IMR-90 (cell line): ENCODE data around the gene PACSIN2. TPM values are rescaled to one million over a fixed set of nuclear protein-coding genes. Genes with fewer than 3 reads are reported as not detected.

Experiments used
- ATAC-seq: fragments of 200-7000 bp; cut with Tn5 transposase; 2 replicates; pipeline ENCODE4 v1.9.1; 2020; ENCODE audit warnings: low read depth, mild to moderate bottlenecking, moderate library complexity
- BruUV-seq: library from RNA; stranded (reverse); fragments of 400-500 nt; replicated peaks from 2 replicates; lab custom pipeline; 2021; lab: Mats Ljungman, UMichigan
- CTCF ChIA-PET: fragments of 300-600 bp; formaldehyde crosslinking; extraction: SDS; loops from one replicate; lab custom pipeline; 2021; ENCODE audit warnings: antibody characterized with exemption; lab: Yijun Ruan, JAX
- POLR2A ChIA-PET: fragments of 300-600 bp; sonication (Branson Sonifier 250); formaldehyde crosslinking; loops from one replicate; lab custom pipeline; 2022; ENCODE audit warnings: antibody characterized with exemption; ENCODE audit not compliant: unreplicated experiment; lab: Charles Lee
- DNase-seq: peaks from one replicate; pipeline ENCODE4 v3.0.0; 2013
- H2AFZ ChIP-seq: replicated peaks from 2 replicates; pipeline ENCODE3; 2013; ENCODE audit warnings: low read length, mild to moderate bottlenecking; ENCODE audit not compliant: poor library complexity
- H2AK5ac ChIP-seq: 2 replicates; pipeline ENCODE4 v1.6.1; 2013; ENCODE audit warnings: low read depth, low read length, inconsistent platforms
- H2AK9ac ChIP-seq: replicated peaks from 2 replicates; pipeline ENCODE3; 2013; ENCODE audit warnings: mild to moderate bottlenecking, low read depth, low read length, moderate library complexity; ENCODE audit not compliant: poor library complexity
- H2BK120ac ChIP-seq: 2 replicates; pipeline ENCODE4 v1.6.1; 2013; ENCODE audit warnings: low read depth, low read length, inconsistent platforms
- H2BK15ac ChIP-seq: 3 replicates; pipeline ENCODE4 v1.6.1; 2013; ENCODE audit warnings: low read depth, low read length, inconsistent platforms
- H2BK20ac ChIP-seq: 2 replicates; pipeline ENCODE4 v1.6.1; 2013; ENCODE audit warnings: low read depth, mild to moderate bottlenecking, inconsistent platforms, low read length, moderate library complexity
- H2BK5ac ChIP-seq: 2 replicates; pipeline ENCODE4 v1.6.1; 2013; ENCODE audit warnings: mild to moderate bottlenecking, low read depth, low read length, inconsistent platforms; ENCODE audit not compliant: poor library complexity, severe bottlenecking
- H3K14ac ChIP-seq: replicated peaks from 2 replicates; pipeline ENCODE4 v1.6.1; 2013; ENCODE audit warnings: low read depth, low read length, inconsistent platforms
- H3K18ac ChIP-seq: 2 replicates; pipeline ENCODE4 v1.6.1; 2013; ENCODE audit warnings: low read depth, low read length, control low read depth
- H3K23ac ChIP-seq: 2 replicates; pipeline ENCODE4 v1.6.1; 2013; ENCODE audit warnings: low read depth, low read length, inconsistent platforms
- H3K27ac ChIP-seq: 2 replicates; pipeline ENCODE4 v1.5.1; 2013; ENCODE audit warnings: mild to moderate bottlenecking, control low read depth, low read length; ENCODE audit not compliant: insufficient read depth
- H3K27me3 ChIP-seq: 2 replicates; pipeline ENCODE4 v1.6.1; 2013; ENCODE audit warnings: low read length; ENCODE audit not compliant: control insufficient read depth, insufficient read depth
- H3K36me3 ChIP-seq: 2 replicates; pipeline ENCODE4 v1.6.1; 2013; ENCODE audit warnings: low read length, mixed read lengths; ENCODE audit not compliant: control insufficient read depth, insufficient read depth
- H3K4ac ChIP-seq: 2 replicates; pipeline ENCODE4 v1.6.1; 2013; ENCODE audit warnings: low read depth, low read length, inconsistent platforms
- H3K4me1 ChIP-seq: 2 replicates; pipeline ENCODE4 v1.6.1; 2013; ENCODE audit warnings: low read length, mixed read lengths; ENCODE audit not compliant: control insufficient read depth, insufficient read depth
- H3K4me2 ChIP-seq: 2 replicates; pipeline ENCODE4 v1.6.1; 2013; ENCODE audit warnings: low read depth, mild to moderate bottlenecking, control low read depth, low read length, moderate library complexity
- H3K4me3 ChIP-seq: 2 replicates; pipeline ENCODE4 v1.5.1; 2013; ENCODE audit warnings: low read depth, mild to moderate bottlenecking, control low read depth, low read length, moderate library complexity; ENCODE audit not compliant: insufficient read depth
- H3K56ac ChIP-seq: 2 replicates; pipeline ENCODE4 v1.6.1; 2013; ENCODE audit warnings: low read length, inconsistent platforms; ENCODE audit not compliant: insufficient read depth; ENCODE audit errors: extremely low read depth
- H3K79me1 ChIP-seq, 2 experiments: 2 replicates each; pipeline ENCODE4 v1.6.1; 2013; ENCODE audit warnings: low read length in 2 of 2, inconsistent platforms in 1 of 2, low read depth in 1 of 2
- H3K9ac ChIP-seq: 2 replicates; pipeline ENCODE4 v1.6.1; 2013; ENCODE audit warnings: low read depth, low read length, control low read depth
- H3K9me1 ChIP-seq: 2 replicates; pipeline ENCODE4 v1.6.1; 2013; ENCODE audit warnings: low read length, inconsistent platforms; ENCODE audit not compliant: insufficient read depth
- H3K9me3 ChIP-seq: 2 replicates; pipeline ENCODE4 v1.6.1; 2013; ENCODE audit warnings: low read length; ENCODE audit not compliant: control insufficient read depth, insufficient read depth
- H4K20me1 ChIP-seq: 2 replicates; pipeline ENCODE4 v1.6.1; 2013; ENCODE audit warnings: low read length, inconsistent platforms; ENCODE audit not compliant: insufficient read depth
- H4K5ac ChIP-seq: 2 replicates; pipeline ENCODE4 v1.6.1; 2013; ENCODE audit warnings: mild to moderate bottlenecking, low read depth, low read length, control low read depth
- H4K8ac ChIP-seq, 2 experiments: 2 replicates each; pipeline ENCODE4 v1.6.1; 2013; ENCODE audit warnings: low read depth in 2 of 2, low read length in 2 of 2, control low read depth in 1 of 2, inconsistent platforms in 1 of 2
- H4K91ac ChIP-seq: 2 replicates; pipeline ENCODE4 v1.6.1; 2013; ENCODE audit warnings: low read depth, low read length, inconsistent platforms; ENCODE audit not compliant: insufficient read depth
- BHLHE40 ChIP-seq: fragments of 150-350 bp; IDR thresholded peaks from 2 replicates; pipeline ENCODE4 v1.6.1; 2016; ENCODE audit warnings: mild to moderate bottlenecking, low read depth, low read length
- CEBPB ChIP-seq: IDR thresholded peaks from 2 replicates; pipeline ENCODE4 v1.6.1; 2012; ENCODE audit warnings: low read depth, low read length, improper control_type of control experiment
- CHD1 ChIP-seq: IDR thresholded peaks from 2 replicates; pipeline ENCODE4 v1.6.1; 2012; ENCODE audit warnings: low read depth, low read length, improper control_type of control experiment
- FOS ChIP-seq: fragments of 150-350 bp; IDR thresholded peaks from 2 replicates; pipeline ENCODE4 v1.6.1; 2016; ENCODE audit warnings: low read depth, low read length
- MAFK ChIP-seq: IDR thresholded peaks from 2 replicates; pipeline ENCODE4 v1.6.1; 2012; ENCODE audit warnings: low read depth, low read length, improper control_type of control experiment
- MAZ ChIP-seq: IDR thresholded peaks from 2 replicates; pipeline ENCODE4 v1.6.1; 2012; ENCODE audit warnings: low read depth, mild to moderate bottlenecking, low read length, improper control_type of control experiment, moderate library complexity, borderline replicate concordance
- MXI1 ChIP-seq: IDR thresholded peaks from 2 replicates; pipeline ENCODE4 v1.6.1; 2012; ENCODE audit warnings: low read depth, mild to moderate bottlenecking, low read length, moderate library complexity, borderline replicate concordance
- NFE2L2 ChIP-seq: fragments of 150-350 bp; IDR thresholded peaks from 2 replicates; pipeline ENCODE4 v1.6.1; 2016; ENCODE audit warnings: low read depth, mild to moderate bottlenecking, low read length
- POLR2A ChIP-seq: IDR thresholded peaks from 2 replicates; pipeline ENCODE4 v1.6.1; 2012; ENCODE audit warnings: mild to moderate bottlenecking, low read depth, low read length
- RAD21 ChIP-seq: IDR thresholded peaks from 2 replicates; pipeline ENCODE4 v1.6.1; 2012; ENCODE audit warnings: low read length, improper control_type of control experiment
- RCOR1 ChIP-seq: IDR thresholded peaks from 2 replicates; pipeline ENCODE4 v1.6.1; 2012; ENCODE audit warnings: mild to moderate bottlenecking, low read length, improper control_type of control experiment; ENCODE audit not compliant: insufficient replicate concordance
- RFX5 ChIP-seq: IDR thresholded peaks from 2 replicates; pipeline ENCODE4 v1.8.0; 2012; ENCODE audit warnings: low read depth, mild to moderate bottlenecking, low read length, moderate library complexity
- SMC3 ChIP-seq: fragments of 150-350 bp; IDR thresholded peaks from 2 replicates; pipeline ENCODE4 v1.6.1; 2016; ENCODE audit warnings: low read depth, mild to moderate bottlenecking, antibody characterized with exemption, low read length, moderate library complexity
- WGBS, 2 experiments: methylation state at CpG; one replicate each; pipeline versions ENCODE4 v1.1.5 to v1.1.7; 2013; ENCODE audit warnings: missing lambda C conversion rate in 2 of 2; ENCODE audit not compliant: insufficient read length in 1 of 2; ENCODE audit errors: extremely low coverage in 2 of 2; 5-methylcytosine and 5-hydroxymethylcytosine counted together
- dilution Hi-C: fragments of 300-500 bp; cut with HindIII; formaldehyde crosslinking; loops from one replicate; pipeline ENCODE4 v1.14.3; 2018; ENCODE audit warnings: low sequenced_read_pairs; ENCODE audit not compliant: unreplicated experiment
- in situ Hi-C: fragments of 300-500 bp; cut with MboI; formaldehyde crosslinking; loops from 3 replicates; pipeline ENCODE4 v1.14.3; 2019; ENCODE audit warnings: low sequenced_read_pairs, inconsistent platforms, mixed read lengths
- intact Hi-C: fragments of 100-400 bp; cut with micrococcal nuclease; formaldehyde crosslinking; loops from 2 replicates; pipeline ENCODE4 v1.10.0; 2022
- polyA plus RNA-seq, 3 experiments: library from polyadenylated mRNA; depleted of rRNA; stranded (reverse); fragments of >200 nt; gene quantifications; 2 replicates each; pipeline ENCODE4 v1.2.3, GENCODE V29; 2012; ENCODE audit warnings: low replicate concordance in 1 of 3
- total RNA-seq: library from RNA; depleted of rRNA; stranded (reverse); fragments of >200 nt; gene quantifications from 2 replicates; pipeline ENCODE4 v1.2.3, GENCODE V29; 2012
- TF ChIP-seq, protein P1 (sequence below): conservative IDR thresholded peaks from 2 replicates; pipeline ENCODE4 v1.5.1; 2012; ENCODE audit warnings: mild to moderate bottlenecking, low read depth, low read length, improper control_type of control experiment
- TF ChIP-seq, protein P2 (sequence below): fragments of 150-350 bp; IDR thresholded peaks from 2 replicates; pipeline ENCODE4 v1.6.1; 2017; ENCODE audit warnings: mild to moderate bottlenecking, antibody characterized with exemption, low read length, low read depth
- TF ChIP-seq, protein P3 (sequence below): fragments of 150-350 bp; IDR thresholded peaks from 2 replicates; pipeline ENCODE4 v1.6.1; 2016; ENCODE audit warnings: low read depth, mild to moderate bottlenecking, low read length, moderate library complexity, borderline replicate concordance

The PACSIN2 gene
- total and polyA plus RNA-seq, 2 of the 4 experiments (the other 2 are of a cell fraction): 85.0 to 118 TPM

DNA sequence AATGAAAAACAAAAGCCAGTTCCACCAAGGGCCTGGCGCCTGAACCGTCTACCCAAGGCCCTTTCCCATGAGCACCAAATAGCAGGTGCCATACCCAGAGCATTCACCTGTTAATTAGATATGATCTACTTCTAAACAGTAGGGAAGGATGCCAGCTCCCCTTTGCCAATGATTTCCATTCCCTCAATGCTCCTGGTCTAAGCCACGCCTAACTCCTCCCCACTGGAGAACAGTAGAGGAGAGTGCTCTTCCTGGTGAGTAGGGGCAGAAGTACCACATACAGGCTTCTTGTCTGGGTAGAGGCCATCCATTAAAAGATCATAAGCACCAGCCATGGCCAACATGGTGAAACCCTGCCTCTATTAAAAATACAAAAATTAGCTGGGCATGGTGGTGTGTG is 40.7 kb downstream of the PACSIN2 start:
- no peak overlapping the region for H3K23ac ChIP-seq
- no peak overlapping the region for H2BK20ac ChIP-seq
- H3K4ac ChIP-seq: no peak overlapping the region
- H2AFZ ChIP-seq: no peak overlapping the region
- H3K14ac ChIP-seq: no peak overlapping the region
- no peak for ATAC-seq
- intact Hi-C loops (no loop called here), dilution Hi-C loops (no loop called here), in situ Hi-C loops (no loop called here)
- peaks cover 23% of the 10 kb centered on the region for H3K4me1 ChIP-seq
- no peak overlapping the region for H3K27ac ChIP-seq
- no peak overlapping the region for H3K4me2 ChIP-seq
- H3K9me1 ChIP-seq: peaks cover 38% of the 10 kb centered on the region
- DNase-seq: no peak
- TF ChIP-seq MXI1: no peak
- TF ChIP-seq NFE2L2: no peak
- TF ChIP-seq, protein P1, sequence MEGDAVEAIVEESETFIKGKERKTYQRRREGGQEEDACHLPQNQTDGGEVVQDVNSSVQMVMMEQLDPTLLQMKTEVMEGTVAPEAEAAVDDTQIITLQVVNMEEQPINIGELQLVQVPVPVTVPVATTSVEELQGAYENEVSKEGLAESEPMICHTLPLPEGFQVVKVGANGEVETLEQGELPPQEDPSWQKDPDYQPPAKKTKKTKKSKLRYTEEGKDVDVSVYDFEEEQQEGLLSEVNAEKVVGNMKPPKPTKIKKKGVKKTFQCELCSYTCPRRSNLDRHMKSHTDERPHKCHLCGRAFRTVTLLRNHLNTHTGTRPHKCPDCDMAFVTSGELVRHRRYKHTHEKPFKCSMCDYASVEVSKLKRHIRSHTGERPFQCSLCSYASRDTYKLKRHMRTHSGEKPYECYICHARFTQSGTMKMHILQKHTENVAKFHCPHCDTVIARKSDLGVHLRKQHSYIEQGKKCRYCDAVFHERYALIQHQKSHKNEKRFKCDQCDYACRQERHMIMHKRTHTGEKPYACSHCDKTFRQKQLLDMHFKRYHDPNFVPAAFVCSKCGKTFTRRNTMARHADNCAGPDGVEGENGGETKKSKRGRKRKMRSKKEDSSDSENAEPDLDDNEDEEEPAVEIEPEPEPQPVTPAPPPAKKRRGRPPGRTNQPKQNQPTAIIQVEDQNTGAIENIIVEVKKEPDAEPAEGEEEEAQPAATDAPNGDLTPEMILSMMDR: no peak
- TF ChIP-seq RAD21: no peak
- TF ChIP-seq, protein P2, sequence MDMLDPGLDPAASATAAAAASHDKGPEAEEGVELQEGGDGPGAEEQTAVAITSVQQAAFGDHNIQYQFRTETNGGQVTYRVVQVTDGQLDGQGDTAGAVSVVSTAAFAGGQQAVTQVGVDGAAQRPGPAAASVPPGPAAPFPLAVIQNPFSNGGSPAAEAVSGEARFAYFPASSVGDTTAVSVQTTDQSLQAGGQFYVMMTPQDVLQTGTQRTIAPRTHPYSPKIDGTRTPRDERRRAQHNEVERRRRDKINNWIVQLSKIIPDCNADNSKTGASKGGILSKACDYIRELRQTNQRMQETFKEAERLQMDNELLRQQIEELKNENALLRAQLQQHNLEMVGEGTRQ: no peak
- TF ChIP-seq RCOR1: no peak
- TF ChIP-seq, protein P3, sequence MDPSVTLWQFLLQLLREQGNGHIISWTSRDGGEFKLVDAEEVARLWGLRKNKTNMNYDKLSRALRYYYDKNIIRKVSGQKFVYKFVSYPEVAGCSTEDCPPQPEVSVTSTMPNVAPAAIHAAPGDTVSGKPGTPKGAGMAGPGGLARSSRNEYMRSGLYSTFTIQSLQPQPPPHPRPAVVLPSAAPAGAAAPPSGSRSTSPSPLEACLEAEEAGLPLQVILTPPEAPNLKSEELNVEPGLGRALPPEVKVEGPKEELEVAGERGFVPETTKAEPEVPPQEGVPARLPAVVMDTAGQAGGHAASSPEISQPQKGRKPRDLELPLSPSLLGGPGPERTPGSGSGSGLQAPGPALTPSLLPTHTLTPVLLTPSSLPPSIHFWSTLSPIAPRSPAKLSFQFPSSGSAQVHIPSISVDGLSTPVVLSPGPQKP: no peak
- TF ChIP-seq MAFK: no peak
- no peak for TF ChIP-seq CEBPB
- TF ChIP-seq RFX5: no peak
- no peak for TF ChIP-seq CHD1
- TF ChIP-seq BHLHE40: no peak
- TF ChIP-seq POLR2A: no peak
- TF ChIP-seq SMC3: no peak
- no peak for TF ChIP-seq FOS
- no peak for TF ChIP-seq MAZ
- no CpG with 5 or more reads among the region's 3 CpGs for WGBS, 2 experiments
- H3K36me3 ChIP-seq: no peaks in the 10 kb centered on the region
- no peak overlapping the region for H2BK5ac ChIP-seq
- H3K18ac ChIP-seq: no peak overlapping the region
- no peak overlapping the region for H3K56ac ChIP-seq
- H3K9ac ChIP-seq: no peak overlapping the region
- H3K9me3 ChIP-seq: no peaks in the 10 kb centered on the region
- no peak overlapping the region for H2BK15ac ChIP-seq
- H2BK120ac ChIP-seq: no peak overlapping the region
- H3K79me1 ChIP-seq: peaks cover 36 to 79% of the 10 kb centered on the region in 2 experiments
- no peak overlapping the region for H3K4me3 ChIP-seq
- H2AK9ac ChIP-seq: no peak overlapping the region
- CTCF ChIA-PET: interaction anchor here (0.6 kb wide), 1 partner anchor 1011 kb away, joined by 7 read pairs; no protein-coding TSS in a partner anchor
- no TSS peak for BruUV-seq
- no peaks in the 10 kb centered on the region for H3K27me3 ChIP-seq
- H4K5ac ChIP-seq: no peak overlapping the region
- POLR2A ChIA-PET: no interaction called here
- peaks cover 73% of the 10 kb centered on the region for H4K20me1 ChIP-seq
- no peak overlapping the region for H4K8ac ChIP-seq
- H4K91ac ChIP-seq: no peak overlapping the region
- no peak overlapping the region for H2AK5ac ChIP-seq
